HG03064 (cell line): Measurements from ENCODE around the gene MYO3B.
"Not testable (repeated sequence)": the region's sequence is repeated elsewhere in the genome, so short reads cannot be mapped to it uniquely, and the experiment has no call there.

Experiments
- ATAC-seq: cut with Tn5 transposase; IDR thresholded peaks from one replicate; pipeline ENCODE4 v1.9.1; 2021; ENCODE audit warnings: low read depth; ENCODE audit not compliant: unreplicated experiment

Gene MYO3B

DNA sequence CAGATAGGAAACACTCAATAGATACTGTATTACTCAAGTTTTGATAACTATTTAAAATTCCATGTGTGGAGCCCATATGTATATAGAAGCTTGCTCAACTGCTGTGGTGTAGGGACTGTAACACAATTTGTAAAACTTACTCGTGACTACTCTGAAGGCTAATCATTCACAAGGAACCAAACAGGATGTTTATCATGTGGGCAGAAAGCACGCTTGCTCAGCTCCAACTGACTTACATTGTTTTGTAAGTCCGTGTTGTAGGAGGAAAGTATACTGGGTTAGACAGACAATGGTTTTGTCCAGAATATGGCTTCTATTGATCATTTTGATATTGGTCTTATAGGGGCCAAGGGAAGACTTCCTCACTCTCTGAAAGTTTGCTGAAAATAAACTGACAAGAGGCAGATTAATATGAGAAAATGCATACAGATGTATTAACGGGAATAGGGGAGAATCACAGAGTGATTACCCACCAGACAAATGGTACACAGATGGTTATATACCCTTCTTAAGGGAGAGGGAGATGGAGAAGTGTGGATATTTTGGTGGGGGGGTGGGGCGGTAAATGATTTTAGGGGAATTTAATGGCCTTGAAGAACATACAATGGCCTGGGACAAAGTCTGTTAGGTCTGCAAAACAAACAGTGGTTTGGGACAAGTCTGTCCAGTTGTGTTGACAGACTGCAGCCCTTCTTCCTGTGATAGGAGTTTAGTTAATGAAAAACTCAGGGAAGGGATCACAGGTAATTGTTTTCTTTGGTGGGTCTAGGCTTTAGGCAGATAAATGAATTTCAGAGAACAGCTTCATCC lies 277.9 kb downstream of the MYO3B start:
- no peak for ATAC-seq

DNA sequence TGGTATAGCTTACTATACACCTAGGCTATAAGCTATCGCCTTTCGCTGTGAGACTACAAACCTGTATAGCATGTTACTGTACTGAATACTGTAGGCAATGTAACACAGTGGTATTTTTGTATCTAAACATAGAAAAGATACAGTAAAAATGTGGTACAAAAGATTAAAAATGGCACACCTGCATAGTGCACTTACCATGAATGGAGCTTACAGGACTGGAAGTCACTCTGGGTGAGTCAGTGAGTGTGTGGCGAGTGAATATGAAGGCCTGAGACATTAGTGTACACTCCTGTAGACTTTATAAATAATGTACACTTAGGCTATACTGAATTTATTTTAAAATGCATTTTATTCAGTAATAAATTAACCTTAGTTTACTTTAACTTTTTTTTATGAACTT lies 279.0 kb downstream of the MYO3B start:
- ATAC-seq, result no peak

DNA sequence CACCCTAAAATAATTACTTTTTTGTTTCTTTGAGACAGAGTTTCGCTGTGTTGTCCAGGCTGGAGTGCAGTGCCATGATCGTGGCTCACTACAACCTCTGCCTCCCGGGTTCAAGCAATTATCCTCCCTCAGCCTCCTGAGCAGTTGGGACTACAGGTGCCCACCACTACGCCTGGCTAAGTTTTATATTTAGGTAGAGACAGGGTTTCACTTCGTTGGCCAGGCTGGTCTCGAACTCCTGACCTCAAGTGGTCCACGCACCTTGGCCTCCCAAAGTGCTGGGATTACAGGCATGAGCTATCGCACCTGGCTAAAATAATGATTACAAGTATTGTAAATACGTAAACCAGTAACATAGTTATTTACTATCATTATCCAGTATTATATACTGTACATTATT lies 279.8 kb downstream of the MYO3B start:
- no peak for ATAC-seq

DNA sequence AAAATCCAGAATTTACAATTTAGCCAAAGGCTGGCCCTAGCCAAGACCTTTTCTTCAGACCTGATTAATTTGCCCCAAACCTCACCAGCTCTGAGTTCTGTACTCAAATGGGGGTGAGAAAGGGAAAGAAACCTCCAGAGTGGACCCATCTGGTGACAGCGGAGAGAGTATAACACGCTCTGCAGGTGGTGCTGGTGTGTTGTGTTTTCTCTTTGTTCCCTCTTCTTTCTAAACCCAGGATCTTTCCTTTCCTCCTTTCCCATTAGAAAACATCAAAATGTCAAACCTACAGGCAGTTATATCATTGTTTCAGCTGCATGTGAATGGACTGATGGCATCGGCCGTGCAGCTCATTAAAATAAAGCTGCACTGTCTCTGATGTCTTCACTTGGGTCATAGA lies 283.9 kb downstream of the MYO3B start:
- ATAC-seq, result no peak

DNA sequence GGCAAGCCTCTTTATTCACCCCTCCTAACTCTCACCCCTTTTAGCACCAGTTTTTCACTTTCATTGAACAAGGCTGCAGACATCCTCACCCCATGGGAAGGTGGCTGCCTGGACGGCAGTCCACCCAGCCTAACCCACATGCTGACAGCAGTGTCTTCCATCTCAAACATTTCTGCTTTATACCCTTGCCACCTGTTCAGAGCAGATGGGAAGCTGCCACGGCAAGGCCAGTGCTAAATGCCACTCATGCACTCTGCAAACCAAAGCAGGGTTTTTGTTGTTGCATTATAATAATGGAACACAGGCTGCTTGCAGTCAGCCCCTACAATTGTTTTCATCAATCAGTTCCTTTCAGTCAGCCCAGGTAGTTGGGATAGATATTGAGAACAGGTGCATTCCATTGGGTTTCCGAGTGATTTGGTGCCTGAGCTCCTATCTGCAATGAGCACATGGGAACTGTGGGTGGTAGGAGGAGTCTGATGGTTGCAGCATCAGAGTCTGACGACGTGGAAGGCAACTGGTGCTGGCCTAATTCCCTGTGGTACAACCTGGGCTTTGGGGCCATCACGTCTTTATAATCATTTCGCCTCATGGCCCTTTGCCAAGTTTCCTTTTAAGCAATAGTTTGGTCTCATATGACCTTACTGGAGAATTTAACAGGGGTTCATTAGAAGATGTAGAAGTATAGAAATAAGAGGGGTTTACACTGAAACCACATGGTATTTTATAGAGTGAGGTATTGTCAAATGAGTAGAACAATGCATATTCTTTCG lies 284.7 kb downstream of the MYO3B start:
- ATAC-seq, result no peak

DNA sequence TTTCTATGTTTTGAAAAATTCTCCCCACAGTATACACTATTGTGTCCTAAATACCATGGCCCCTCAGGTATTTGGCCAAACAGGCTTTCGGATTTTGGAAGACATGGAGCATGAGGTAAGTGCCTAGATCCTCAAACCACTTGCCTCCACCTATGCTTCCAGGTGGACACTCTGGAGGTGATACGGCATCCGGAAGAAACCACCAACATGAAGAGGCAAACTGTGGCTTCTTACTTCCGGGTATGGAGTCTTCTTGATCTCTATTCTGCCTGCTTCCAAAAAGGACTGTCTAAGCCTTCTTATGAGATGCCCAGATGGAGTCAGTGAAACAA lies 285.2 kb downstream of the MYO3B start:
- no peak for ATAC-seq

DNA sequence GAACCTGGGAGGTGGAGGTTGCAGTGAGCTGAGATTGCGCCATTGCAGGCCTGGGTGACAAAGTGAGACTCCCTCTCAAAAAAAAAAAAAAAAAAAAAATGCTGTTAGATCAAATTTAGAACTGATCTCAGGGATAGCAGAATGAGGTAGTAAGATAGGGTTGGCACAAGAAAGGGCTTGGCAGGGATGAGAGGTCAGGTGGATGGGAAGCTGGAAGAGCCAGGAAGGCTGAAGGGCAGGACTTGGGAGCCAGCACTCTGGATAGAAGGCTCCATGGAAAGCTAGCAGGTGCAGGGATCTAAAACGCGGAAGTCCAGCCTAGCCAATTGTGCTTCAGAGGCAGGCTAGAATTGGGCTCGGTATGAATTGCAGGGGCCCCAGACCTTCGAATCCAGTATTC lies 286.3 kb downstream of the MYO3B start:
- ATAC-seq, result no peak

DNA sequence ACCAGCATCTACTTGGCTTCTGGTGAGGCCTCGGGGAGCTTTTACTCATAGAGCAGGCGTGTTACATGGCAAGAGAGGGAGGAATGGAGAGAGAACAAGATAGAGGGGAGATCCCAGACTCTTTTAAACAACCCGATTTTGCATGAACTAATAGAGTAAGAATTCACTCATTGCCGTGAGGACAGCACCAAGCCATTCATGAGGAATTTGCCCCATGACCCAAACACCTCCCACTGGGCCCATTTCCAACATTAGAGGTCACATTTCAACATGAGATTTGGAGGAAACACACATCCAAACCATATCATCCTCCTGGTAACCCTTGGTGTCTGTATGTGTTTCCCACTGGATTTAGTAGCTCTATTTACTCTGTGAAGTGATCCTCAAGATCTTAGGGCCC lies 287.3 kb downstream of the MYO3B start:
- no peak for ATAC-seq

DNA sequence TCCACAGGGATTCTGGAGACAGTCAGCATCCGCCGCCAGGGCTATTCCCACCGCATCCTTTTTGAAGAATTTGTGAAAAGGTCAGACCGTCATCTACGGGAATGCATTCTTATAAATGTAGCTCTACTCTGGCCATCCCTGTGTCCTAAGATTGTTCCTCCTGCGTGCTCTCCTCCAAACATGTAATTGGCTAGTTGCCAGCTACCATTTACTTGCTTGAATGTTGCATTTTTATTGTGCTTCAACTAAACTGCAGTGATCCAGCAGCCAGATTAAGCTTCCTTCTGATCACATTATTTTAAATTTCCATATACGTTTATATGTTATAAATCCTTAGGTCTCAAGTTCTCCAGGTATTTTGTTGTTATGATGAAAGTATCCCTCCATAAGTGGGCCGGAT lies 288.7 kb downstream of the MYO3B start:
- ATAC-seq, result no peak

DNA sequence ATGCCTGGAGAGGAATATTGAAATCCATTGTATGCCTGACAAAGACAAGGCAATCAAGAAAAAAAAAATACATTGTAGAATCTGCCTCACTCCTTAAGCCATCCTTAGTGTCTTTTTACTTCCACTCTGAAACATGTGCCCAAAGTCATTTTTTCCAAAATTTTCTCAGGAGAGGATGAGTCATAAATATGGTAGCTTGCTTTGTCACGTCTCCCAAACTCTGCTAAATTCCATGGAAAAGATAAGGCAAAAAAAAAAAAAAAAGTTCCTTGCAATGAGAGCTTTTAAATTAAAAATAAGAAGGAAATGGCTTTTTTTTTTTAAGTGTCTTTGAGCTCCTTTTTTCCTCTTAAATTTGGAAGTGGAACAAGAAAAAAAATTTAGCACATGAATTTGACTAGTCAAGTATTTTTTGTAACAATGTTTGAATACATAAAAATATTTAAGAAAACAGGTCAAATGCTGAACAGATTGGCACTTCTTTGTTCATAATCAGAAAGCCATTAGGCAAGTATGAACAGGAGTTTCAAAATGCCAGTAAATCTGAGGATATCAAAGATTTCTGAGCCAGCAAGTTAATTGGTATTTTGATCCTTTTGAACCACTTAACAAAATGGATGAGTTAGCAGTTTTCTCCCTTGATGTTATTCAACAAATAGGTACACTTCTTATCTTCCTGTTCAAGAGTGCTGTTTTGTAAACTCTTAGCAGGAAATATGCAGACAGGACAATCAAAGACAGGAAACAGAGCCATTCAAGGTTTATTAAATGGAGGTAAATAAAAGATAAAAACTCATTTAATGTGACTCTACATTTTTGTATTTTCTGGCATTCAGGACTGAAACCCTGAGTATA lies 289.8 kb downstream of the MYO3B start:
- no peak for ATAC-seq

DNA sequence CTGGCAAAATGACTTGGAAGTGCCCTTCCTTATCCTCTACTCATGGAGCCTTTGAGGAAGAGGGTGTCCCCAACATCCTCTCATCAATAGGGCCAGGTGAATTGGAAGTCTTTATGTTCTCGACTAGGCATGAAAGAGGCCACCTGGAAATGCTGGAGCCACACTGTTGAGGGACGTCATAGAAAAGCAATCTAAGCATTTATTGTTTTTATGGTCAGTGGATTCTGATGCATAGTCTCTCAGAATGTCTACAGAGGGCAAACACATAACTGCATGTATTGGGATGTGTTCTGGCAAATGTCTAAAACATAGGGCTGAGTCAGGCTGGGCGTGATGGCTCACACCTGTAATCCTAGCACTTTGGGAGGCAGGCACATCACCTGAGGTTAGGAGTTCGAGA lies 290.6 kb downstream of the MYO3B start:
- no peak for ATAC-seq

DNA sequence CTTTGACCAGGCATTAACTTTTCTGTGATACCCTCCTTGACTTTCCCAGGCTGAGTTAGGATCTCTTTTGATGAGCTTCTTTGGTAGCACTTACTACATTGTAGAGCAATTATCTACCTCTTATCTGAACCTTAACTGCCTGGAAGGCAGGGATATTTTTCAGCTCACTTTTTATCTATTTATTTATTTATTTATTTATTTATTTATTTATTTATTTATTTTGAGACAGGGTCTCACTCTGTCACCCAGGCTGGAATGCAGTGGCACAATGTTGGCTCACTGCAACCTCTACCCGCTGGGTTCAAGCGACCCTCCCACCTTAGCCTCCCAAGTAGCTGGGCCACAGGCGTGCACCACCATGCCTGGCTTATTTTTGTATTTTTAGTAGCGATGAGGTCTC lies 294.6 kb downstream of the MYO3B start:
- not testable (repeated sequence) for ATAC-seq

DNA sequence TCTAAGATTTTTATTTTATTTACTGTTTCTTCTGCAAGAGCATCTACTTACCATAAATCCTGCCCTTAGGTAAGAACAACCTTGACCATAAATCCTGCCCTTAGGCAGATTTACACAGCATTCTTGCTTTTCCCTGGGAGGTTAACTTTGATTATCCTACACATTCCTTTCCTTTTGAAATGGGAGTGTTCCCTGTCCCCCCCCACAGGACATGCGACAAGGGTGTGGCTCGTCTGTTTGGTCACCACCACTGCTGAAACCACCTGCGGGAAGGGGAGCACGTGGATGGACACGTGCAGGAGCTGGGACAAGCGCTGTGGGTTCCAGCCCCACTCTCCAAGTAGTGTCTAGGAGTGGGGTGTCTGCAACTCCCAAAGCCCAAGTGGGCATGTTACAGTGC lies 297.9 kb downstream of the MYO3B start:
- ATAC-seq, result no peak

DNA sequence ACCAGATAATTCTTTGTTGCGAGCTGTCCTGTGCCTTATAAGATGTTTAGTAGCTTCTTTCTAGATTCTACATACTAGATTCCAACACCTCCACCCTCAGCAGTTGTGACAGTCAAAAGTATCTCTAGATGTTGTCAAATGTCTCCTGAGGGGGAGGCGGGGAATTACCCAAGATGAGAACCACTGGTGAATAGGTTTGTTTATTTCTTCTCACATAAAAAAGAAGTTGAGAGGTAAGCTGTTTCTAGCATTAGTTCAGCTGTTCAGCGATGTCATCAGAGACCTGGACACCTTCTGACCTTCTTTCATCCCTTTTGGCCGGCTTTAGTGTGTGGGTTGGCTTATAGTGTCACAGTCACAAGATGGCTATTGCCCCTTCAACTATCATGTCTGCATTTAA lies 299.7 kb downstream of the MYO3B start:
- ATAC-seq, result no peak

DNA sequence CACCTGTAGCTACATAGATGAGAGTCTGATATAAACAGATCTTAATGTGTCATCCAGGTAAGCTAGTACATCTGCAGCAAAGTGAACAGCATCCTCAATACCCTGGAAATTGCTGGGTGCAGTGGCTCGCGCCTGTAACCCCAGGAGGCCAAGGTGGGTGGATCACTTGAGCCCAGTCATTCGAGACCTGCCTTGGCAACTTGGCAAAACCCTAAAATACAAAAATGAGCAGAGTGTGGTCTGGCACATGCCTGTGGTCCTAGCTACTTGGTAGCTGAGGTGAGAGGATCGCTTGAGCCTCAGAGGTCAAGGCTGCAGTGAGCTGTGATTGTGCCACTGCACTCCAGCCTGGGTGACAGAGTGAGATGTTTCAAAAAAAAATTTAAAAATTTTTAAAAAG lies 303.3 kb downstream of the MYO3B start:
- no peak for ATAC-seq

DNA sequence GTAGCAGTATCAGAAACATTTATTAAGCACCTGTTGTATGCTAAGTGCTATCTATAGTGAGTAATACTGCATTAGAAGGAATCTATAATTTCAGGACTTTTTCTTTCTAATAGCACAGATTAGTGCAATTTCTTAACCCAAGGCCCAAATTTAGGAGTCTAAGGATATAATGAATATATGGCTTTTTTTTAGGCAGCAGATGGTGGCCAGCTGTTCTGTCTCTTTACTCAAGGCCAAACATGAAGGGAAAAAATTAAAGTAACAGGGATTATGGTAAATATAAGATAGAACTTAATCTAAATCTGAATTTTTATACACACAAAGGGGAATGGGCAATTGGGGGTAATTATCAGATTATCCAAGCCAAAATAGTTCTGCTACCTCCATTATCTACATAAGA lies 306.6 kb downstream of the MYO3B start:
- ATAC-seq, result no peak

DNA sequence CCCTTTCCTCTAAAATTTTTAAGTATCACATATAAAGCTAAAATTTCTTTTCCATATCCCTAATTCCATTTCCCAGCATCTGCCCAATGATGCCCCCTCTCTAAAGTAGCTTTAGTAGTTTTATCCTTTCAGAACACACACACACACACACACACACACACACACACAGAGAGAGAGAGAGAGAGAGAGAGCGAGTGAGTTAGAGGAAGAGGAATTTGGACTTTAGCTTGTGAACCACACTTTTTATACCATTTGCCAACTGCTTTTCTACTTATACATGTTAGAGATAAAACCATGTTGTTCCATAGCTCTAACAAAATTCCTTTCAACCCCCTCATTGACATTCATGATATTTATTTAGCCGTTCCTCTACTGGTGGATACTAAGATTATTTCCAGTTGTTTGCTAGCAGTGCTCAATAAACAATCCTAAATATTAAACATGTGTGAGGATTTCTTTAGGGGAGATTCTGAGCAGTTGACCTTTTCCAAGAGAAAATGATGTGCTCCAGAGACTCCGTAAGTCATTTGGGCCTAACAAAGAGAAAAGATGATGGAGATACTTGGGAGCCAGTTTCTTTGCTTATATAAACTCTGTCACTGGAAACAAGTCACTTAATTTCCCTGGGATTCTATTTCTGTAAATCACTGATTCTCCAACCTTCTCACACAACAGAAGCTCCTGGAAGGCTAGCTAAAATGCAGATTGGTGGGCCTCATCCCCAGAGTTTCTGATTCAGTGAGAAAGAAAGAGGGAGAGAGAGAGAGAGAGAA lies 307.5 kb downstream of the MYO3B start:
- no peak for ATAC-seq

DNA sequence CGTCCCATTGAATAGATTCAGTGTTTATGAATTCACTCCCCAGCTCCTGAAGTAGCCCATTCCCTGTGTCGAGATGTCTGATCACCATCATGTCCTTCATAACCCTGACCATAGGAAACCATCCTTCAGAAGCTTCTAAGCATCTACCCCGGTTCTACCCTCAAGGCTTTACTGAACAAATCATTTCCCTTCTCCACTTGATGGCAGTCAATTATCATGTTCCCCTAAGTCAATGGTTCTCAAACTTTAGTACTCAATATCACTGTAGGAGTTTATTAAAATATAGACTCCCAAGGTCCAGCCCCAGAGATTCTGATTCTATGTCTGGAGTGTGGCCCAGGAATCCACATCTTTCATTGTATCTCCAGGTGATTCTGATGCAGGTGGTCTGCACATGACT lies 308.8 kb downstream of the MYO3B start:
- ATAC-seq, result no peak

DNA sequence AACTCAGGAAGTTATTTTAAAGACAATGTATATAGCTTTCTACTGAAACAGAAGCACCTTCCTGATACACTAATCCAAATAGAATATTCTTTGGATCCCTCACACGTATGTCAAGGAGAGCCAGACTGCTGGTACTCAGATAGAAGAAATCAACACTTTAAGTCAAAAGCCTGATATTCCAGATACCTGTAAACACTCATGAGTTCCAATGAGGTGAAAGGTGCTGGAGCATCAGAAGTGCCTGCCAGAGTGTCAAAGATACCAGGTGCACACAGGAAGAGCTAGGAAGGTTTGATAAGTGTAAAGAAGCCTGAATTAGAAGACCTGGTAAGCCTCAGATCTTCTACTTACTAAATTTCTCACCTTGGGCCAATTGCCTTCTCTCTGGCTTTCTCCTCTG lies 310.9 kb downstream of the MYO3B start:
- no peak for ATAC-seq

DNA sequence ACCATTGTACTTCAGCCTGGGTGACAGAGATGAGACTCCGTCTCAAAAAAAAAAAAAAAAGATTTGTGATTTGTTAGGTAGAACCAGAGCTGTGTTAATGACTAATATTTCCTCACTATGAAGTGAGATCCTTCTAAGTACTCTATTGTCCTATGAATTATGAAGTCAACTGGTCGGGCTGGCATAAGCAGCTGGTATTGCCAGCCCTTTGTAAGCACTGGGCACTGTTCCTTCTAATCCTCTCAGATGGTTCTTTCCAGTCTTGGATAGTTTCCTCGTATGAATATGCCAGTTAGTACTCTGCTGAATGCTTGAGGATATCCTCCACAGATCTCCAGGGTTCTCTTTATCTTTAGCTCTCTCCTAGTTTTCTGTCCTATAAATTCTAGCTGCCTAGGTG lies 314.1 kb downstream of the MYO3B start:
- no peak for ATAC-seq
